Measurements from ENCODE around the gene SLC24A5. TPM values are rescaled to one million over a fixed set of nuclear protein-coding genes. Genes with fewer than 3 reads are reported as not detected.

The SLC24A5 gene
- total RNA-seq, 1 donor from 2014 or later = 1.3 TPM

- Mint-ChIP-seq H3K4me3 (no peak overlapping the region), H3K27ac (no peak overlapping the region), H3K27me3 (peaks cover 4% of the 10 kb centered on the region), H3K36me3 (no peaks in the 10 kb centered on the region), H3K4me1 (ENCODE audit: unreplicated experiment) (peaks cover 11% of the 10 kb centered on the region), H3K9me3 (no peaks in the 10 kb centered on the region)
- DNase-seq (ENCODE audit: extremely low spot score, unreplicated experiment) = no peak
- TF ChIP-seq CTCF (conservative IDR thresholded peaks at IDR 0.05) = no peak
These were observed 23.5 kb upstream of the SLC24A5 start for GRCh38 chr15:48097264-48097663.

GRCh38 chr15:48101376-48101961 lies 19.3 kb upstream of the SLC24A5 start:
- no peak overlapping the region for H3K27ac Mint-ChIP-seq
- DNase-seq (ENCODE audit: extremely low spot score, unreplicated experiment) = no peak
- H3K36me3 Mint-ChIP-seq = no peaks in the 10 kb centered on the region
- TF ChIP-seq CTCF (conservative IDR thresholded peaks at IDR 0.05) = no peak
- H3K27me3 Mint-ChIP-seq = peaks cover 8% of the 10 kb centered on the region
- no peaks in the 10 kb centered on the region for H3K9me3 Mint-ChIP-seq
- no peak overlapping the region for H3K4me3 Mint-ChIP-seq
- peaks cover 14% of the 10 kb centered on the region for H3K4me1 Mint-ChIP-seq (ENCODE audit: unreplicated experiment)

DNA sequence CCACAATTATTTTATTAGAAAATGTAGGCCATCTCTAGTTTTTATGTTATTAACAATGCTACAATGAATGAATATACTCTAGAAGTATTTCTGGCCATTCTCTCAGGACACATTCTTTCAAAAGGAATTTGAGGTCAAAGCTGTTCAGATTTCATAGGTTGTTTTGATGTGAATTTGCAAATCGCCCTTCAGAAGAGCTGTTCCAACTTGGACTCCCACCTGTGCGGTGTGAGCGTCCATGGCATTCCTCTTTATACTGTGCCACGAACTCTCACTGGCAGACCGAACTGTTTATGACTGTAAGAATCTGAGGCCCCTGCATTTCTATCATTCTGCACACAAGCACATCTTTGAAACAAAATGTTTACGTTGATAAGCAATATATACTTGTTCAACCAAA lies 18.6 kb upstream of the SLC24A5 start:
- Mint-ChIP-seq H3K36me3 (no peaks in the 10 kb centered on the region), H3K4me3 (no peak overlapping the region), H3K9me3 (no peaks in the 10 kb centered on the region), H3K27me3 (peaks cover 10% of the 10 kb centered on the region), H3K4me1 (ENCODE audit: unreplicated experiment) (peaks cover 16% of the 10 kb centered on the region), H3K27ac (no peak overlapping the region)
- no peak for DNase-seq (ENCODE audit: extremely low spot score, unreplicated experiment)
- TF ChIP-seq CTCF (conservative IDR thresholded peaks at IDR 0.05) = no peak

GRCh38 chr15:48103647-48104046 lies 17.1 kb upstream of the SLC24A5 start:
- DNase-seq (ENCODE audit: extremely low spot score, unreplicated experiment) = no peak
- no peak for TF ChIP-seq CTCF (conservative IDR thresholded peaks at IDR 0.05)
- no peaks in the 10 kb centered on the region for H3K9me3 Mint-ChIP-seq
- peaks cover 16% of the 10 kb centered on the region for H3K4me1 Mint-ChIP-seq (ENCODE audit: unreplicated experiment)
- H3K4me3 Mint-ChIP-seq = no peak overlapping the region
- peaks cover 10% of the 10 kb centered on the region for H3K27me3 Mint-ChIP-seq
- H3K36me3 Mint-ChIP-seq = no peaks in the 10 kb centered on the region
- no peak overlapping the region for H3K27ac Mint-ChIP-seq

DNA sequence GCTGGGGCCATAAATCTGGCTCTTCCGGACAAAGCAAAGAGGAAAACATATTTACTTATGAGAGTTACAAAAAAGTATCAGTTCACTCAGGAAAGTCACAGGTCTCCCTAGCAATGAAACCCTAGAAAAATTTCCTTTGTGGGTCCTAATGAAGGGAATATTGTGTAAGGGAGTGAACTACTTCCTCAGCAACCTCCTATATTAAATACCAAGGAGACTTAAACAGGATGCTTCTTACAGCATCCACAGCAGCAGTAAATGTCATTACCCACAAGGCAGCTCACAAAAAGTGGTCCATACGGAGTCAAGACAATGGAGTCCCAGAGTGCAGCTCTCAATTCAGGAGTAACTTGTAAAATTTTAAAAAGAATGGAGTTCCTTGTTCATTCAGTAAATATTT lies 14.9 kb upstream of the SLC24A5 start:
- Mint-ChIP-seq H3K36me3 (no peaks in the 10 kb centered on the region), H3K9me3 (no peaks in the 10 kb centered on the region), H3K27me3 (peaks cover 10% of the 10 kb centered on the region), H3K4me3 (no peak overlapping the region), H3K27ac (no peak overlapping the region), H3K4me1 (ENCODE audit: unreplicated experiment) (peaks cover 13% of the 10 kb centered on the region)
- DNase-seq (ENCODE audit: extremely low spot score, unreplicated experiment) = no peak
- no peak for TF ChIP-seq CTCF (conservative IDR thresholded peaks at IDR 0.05)

DNA sequence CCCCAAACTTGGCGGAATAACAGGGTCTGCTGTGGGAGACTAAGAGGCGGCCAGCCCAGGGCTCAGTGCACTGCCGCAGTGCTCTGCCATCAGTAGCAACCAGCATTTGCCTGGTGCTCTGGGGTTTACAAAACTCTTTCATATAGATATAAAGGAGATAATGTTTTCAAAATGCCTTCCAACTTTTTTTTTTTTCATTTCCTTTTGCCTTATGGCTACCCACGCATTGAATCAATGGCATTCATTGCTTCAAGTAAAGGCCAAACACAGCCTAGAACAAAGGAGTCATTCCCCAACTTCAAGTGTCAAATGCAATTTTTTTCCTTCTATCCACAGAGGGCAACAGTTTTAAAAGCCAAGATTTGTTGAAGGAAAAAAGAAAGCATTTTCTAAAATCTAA lies 11.6 kb upstream of the SLC24A5 start:
- TF ChIP-seq CTCF (conservative IDR thresholded peaks at IDR 0.05) = no peak
- no peak overlapping the region for H3K4me3 Mint-ChIP-seq

More for the DNA sequence above, 11.6 kb upstream of the SLC24A5 start:
- no peaks in the 10 kb centered on the region for H3K9me3 Mint-ChIP-seq
- peaks cover 10% of the 10 kb centered on the region for H3K4me1 Mint-ChIP-seq (ENCODE audit: unreplicated experiment)
- no peak overlapping the region for H3K27ac Mint-ChIP-seq
- no peak for DNase-seq (ENCODE audit: extremely low spot score, unreplicated experiment)
- no peaks in the 10 kb centered on the region for H3K36me3 Mint-ChIP-seq
- peaks cover 14% of the 10 kb centered on the region for H3K27me3 Mint-ChIP-seq
